Astrocyte of the cerebellum (primary cell): ENCODE results near the gene JPH2.

ENCODE experiments used
- DNase-seq: peaks from one replicate; pipeline ENCODE4 v3.0.0-alpha.2; 2011; ENCODE audit warnings: low read depth
- H3K4me3 ChIP-seq: 2 replicates; pipeline ENCODE4 v1.5.1; 2011; ENCODE audit warnings: mild to moderate bottlenecking, low read depth, low read length, moderate library complexity
- in situ Hi-C: cut with HindIII; loops from 2 replicates; pipeline ENCODE4 v1.10.0; 2017; ENCODE audit warnings: low sequenced_read_pairs
- TF ChIP-seq, protein P1 (sequence below): IDR thresholded peaks from 2 replicates; pipeline ENCODE4 v1.5.1; 2012; ENCODE audit warnings: low read length, low read depth, moderate library complexity, mild to moderate bottlenecking; ENCODE audit errors: missing control alignments

The JPH2 gene

GRCh38 chr20:44167736-44168135, 19.3 kb downstream of the JPH2 start:
- in situ Hi-C loops: no loop called here
- no peak for DNase-seq
- H3K4me3 ChIP-seq: no peak overlapping the region
- TF ChIP-seq, protein P1, sequence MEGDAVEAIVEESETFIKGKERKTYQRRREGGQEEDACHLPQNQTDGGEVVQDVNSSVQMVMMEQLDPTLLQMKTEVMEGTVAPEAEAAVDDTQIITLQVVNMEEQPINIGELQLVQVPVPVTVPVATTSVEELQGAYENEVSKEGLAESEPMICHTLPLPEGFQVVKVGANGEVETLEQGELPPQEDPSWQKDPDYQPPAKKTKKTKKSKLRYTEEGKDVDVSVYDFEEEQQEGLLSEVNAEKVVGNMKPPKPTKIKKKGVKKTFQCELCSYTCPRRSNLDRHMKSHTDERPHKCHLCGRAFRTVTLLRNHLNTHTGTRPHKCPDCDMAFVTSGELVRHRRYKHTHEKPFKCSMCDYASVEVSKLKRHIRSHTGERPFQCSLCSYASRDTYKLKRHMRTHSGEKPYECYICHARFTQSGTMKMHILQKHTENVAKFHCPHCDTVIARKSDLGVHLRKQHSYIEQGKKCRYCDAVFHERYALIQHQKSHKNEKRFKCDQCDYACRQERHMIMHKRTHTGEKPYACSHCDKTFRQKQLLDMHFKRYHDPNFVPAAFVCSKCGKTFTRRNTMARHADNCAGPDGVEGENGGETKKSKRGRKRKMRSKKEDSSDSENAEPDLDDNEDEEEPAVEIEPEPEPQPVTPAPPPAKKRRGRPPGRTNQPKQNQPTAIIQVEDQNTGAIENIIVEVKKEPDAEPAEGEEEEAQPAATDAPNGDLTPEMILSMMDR: no peak

GRCh38 chr20:44166477-44166876, 20.5 kb downstream of the JPH2 start:
- TF ChIP-seq, protein P1: no peak
- H3K4me3 ChIP-seq: no peak overlapping the region
- no peak for DNase-seq
- in situ Hi-C loops: no loop called here

DNA sequence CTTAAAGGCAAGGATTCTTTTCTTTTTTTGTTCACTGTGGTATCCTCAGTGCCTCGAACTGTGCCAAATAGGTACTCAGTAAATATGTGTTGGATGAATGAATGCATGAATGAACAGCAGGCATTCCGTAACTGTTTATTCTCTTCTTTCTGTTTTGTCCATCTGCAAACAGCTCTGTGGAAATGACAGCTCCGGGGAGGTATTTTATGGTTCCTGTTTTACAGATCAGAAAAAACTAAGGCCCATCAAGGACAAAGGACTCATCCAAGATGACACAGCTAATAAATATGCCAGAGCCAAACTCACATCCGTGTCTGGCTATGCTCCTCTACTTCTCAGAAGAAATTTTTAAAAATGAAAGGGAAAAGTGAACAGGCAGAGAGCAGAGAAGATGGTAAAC, 21.0 kb downstream of the JPH2 start:
- TF ChIP-seq, protein P1: no peak
- no peak overlapping the region for H3K4me3 ChIP-seq
- in situ Hi-C loops: no loop called here
- peak; percentile 66 for DNase-seq

- TF ChIP-seq, protein P1: no peak
- in situ Hi-C loops: no loop called here
- no peak overlapping the region for H3K4me3 ChIP-seq
- no peak for DNase-seq
Measured at GRCh38 chr20:44160133-44160532, 26.9 kb downstream of the JPH2 start.

DNA sequence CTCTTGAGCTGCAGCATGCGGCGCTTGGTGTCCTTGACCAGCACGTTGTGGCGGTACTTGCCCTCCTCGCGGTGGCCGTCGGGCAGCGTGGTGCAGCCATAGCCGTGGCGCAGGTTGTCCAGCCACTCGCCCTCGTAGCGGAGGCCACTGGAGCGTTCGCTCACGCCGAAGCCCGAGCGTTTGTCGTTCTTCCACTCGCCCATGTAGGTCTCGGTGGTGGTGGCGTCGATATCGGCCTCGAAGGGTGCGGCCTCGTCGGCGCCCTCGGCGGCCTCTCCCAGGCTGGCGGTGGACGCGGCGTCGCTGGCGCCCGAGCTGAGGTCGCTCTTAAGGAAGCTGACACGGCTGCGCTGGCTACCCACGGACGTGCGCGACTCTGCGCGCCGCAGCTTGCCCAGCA, 27.3 kb downstream of the JPH2 start:
- no peak for DNase-seq
- in situ Hi-C loops: no loop called here
- H3K4me3 ChIP-seq: no peak overlapping the region
- TF ChIP-seq, protein P1: no peak

- TF ChIP-seq, protein P1: no peak
- DNase-seq: no peak
- no peak overlapping the region for H3K4me3 ChIP-seq
- in situ Hi-C loops: no loop called here
Measured at GRCh38 chr20:44159125-44159524, 27.9 kb downstream of the JPH2 start.

DNA sequence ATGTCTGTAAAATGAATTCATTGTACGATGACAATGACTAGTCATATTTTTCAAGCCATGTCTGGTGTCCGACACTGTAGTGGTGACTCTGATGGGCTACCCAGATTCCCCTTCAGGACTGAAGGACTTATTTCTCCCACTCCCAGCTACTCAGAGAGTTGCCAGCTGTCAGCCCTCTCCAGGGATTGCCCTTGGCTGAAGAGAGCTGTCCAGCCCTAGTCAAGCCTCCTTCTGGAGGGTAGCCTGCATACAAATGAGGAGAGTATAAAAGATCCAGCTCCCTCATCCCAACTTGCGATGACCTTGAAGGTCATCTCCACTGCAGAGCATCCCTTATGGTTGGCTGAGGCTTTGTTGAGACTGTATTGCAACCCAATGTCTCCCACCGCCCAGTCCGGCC, 29.9 kb downstream of the JPH2 start:
- in situ Hi-C loops: no loop called here
- no peak for DNase-seq

More for the DNA sequence above, 29.9 kb downstream of the JPH2 start:
- H3K4me3 ChIP-seq: no peak overlapping the region
- TF ChIP-seq, protein P1: no peak
